Measurements from ENCODE around the gene PRR23E. TPM values are rescaled to one million over a fixed set of nuclear protein-coding genes. Genes with fewer than 3 reads are reported as not detected.

The PRR23E gene
- total RNA-seq, 2 donors from 2014 or later = not detected

GRCh38 chr3:127149621-127150310, 43.2 kb upstream of the PRR23E start:
- Histone ChIP-seq H3K36me3 (no peaks in the 10 kb centered on the region), H3K27ac (no peak overlapping the region)
- DNase-seq (ENCODE audit: low spot score) = no peak

DNA sequence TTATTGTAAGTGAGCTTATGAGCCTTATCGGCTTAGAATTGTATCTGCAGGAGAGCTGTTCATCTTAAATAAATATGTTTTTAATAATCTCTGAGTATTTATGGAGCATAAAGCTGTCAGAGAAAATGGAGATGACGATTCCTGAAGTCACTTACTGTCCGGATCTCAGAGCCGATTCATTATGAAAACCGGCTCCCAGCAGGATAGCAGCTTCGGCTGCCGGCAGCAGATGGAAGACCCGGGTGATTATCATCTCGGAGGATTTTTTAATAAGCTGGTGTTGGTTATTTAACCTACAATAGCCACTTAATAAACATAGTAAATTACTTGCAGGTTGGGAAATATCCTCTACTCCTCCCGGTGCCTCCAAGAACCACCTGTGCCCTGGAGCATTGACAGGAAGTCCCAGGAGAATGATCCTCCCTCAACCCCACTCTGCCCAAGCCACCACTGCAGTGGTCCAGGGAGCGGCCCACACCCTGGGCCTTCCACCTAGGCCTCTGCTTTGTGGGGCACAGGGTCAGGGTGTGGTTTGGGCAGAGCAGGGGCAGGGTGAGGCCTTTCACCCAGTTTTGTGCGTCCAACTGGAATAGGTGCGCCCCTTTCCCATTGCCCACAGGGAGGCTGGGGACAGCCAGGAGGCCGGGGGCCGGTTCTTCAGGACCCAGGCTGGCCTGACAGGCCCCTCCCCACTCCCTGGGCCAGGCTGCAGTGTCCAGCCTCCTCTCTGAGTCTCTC, 42.2 kb upstream of the PRR23E start:
- no peaks in the 10 kb centered on the region for H3K27me3 ChIP-seq
- no peak overlapping the region for H3K4me3 ChIP-seq
- no peaks in the 10 kb centered on the region for H3K36me3 ChIP-seq
- no peak overlapping the region for H3K27ac ChIP-seq
- no peaks in the 10 kb centered on the region for H3K9me3 ChIP-seq
- DNase-seq (ENCODE audit: low spot score) = no peak
- H3K4me1 ChIP-seq = no peaks in the 10 kb centered on the region
- no peak for TF ChIP-seq CTCF (IDR thresholded peaks at IDR 0.05)

More at GRCh38 chr3:127149621-127150310, 43.2 kb upstream of the PRR23E start:
- Histone ChIP-seq H3K4me1 (no peaks in the 10 kb centered on the region), H3K4me3 (no peak overlapping the region), H3K9me3 (no peaks in the 10 kb centered on the region), H3K27me3 (no peaks in the 10 kb centered on the region)
- no peak for TF ChIP-seq CTCF (IDR thresholded peaks at IDR 0.05)

DNA sequence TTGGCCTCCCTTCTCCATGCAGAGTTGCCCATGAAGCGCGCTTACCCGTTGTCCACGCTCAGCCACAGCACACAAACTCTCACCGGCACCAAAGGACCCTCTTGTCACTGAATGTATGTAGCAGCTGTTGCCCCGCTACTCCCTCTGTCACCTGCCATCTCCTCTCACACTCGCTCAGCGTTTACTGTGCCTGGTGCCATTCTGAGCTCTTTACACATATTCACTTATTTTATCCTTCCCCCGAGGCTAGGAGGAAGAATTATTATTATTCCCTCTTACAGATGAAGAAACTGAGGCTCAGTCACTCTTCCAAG, 41.7 kb upstream of the PRR23E start:
- TF ChIP-seq CTCF (IDR thresholded peaks at IDR 0.05) = no peak
- Histone ChIP-seq H3K4me3 (no peak overlapping the region), H3K9me3 (no peaks in the 10 kb centered on the region), H3K27me3 (no peaks in the 10 kb centered on the region), H3K4me1 (no peaks in the 10 kb centered on the region), H3K36me3 (no peaks in the 10 kb centered on the region), H3K27ac (no peak overlapping the region)
- DNase-seq (ENCODE audit: low spot score) = no peak

DNA sequence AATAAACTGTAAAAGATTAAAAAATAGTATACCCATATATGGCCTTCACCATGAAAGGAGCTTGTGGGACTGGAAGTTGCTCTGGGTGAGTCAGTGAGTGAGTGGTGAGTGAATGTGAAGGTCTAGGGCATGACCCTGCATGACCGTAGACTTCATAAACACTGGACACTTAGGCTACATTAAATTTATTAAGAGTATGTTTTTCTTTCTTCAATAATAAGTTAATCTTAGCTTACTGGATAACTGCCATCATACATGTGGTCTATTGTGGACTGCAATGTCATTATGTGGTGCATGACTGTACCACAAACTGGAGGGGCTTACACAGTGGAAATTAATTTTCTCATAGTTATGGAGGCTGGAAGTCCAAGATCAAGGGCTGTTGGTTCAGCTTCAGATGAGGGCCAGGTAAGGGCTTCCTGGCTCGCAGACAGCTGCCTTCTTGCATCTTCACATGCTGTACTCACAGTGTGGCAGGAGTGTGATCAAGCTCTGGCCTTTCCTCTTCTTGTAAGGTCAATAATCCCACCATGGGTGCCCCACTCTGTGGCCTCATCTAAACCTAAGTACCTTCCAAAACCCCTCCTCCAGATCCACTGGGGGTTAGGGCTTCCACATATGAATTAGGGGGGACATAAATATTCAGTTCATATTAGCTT, 40.8 kb upstream of the PRR23E start:
- H3K4me3 ChIP-seq = no peak overlapping the region
- H3K27ac ChIP-seq = no peak overlapping the region
- no peaks in the 10 kb centered on the region for H3K36me3 ChIP-seq
- H3K9me3 ChIP-seq = no peaks in the 10 kb centered on the region
- TF ChIP-seq CTCF (IDR thresholded peaks at IDR 0.05) = no peak
- no peak for DNase-seq (ENCODE audit: low spot score)
- no peaks in the 10 kb centered on the region for H3K4me1 ChIP-seq
- no peaks in the 10 kb centered on the region for H3K27me3 ChIP-seq

DNA sequence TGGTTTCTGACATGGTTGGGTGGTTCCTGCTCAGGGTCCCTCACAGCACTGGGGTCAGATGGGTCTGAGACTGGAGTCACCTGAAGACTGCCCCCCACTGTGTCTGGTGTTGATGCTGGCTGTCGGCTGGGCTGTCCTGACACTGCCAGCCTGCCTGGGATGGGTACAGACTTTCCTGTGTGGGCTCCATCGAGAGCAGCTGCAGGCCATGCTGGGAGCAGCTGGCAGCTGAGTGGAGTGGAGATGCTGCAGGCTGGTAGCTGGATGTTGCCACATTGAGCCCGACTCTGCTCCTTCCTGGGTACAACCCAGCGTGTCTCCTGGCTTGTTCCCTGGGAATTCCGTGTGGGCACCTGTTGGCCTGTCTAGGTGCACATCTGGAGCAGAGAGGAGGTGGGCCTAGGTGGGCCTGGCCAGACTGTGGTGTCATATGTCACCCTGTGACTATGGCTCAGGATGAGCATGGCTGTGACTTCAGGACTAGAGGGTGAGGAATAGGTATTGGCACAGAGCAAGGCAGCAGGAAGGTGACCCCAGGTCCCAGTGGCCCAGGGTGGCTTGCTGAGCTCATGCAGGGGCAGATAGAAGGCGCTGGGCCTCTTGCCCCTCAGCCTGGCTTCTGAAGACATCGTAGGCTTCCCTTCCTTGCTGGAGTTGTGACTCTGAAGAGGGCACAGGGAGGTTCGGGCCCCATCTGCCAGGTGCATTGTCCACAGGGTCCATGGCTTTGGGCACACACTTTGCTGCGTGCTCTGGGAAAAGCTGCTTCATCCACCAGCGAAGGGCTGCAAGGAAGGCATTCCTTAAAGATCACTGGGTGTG, 40.0 kb upstream of the PRR23E start:
- TF ChIP-seq CTCF (IDR thresholded peaks at IDR 0.05) = no peak
- Histone ChIP-seq H3K36me3 (no peaks in the 10 kb centered on the region), H3K27me3 (no peaks in the 10 kb centered on the region), H3K4me1 (no peaks in the 10 kb centered on the region), H3K4me3 (no peak overlapping the region), H3K9me3 (no peaks in the 10 kb centered on the region), H3K27ac (no peak overlapping the region)
- DNase-seq (ENCODE audit: low spot score) = no peak
